Suppressor macrophage treated with lipopolysaccharide for 4 hours (primary cell): Measurements from ENCODE around the gene C5AR1.
"Not testable (repeated sequence)": the region's sequence is repeated elsewhere in the genome, so short reads cannot be mapped to it uniquely, and the experiment has no call there.

ENCODE experiments used
- DNase-seq: peaks from one replicate; pipeline ENCODE4 v3.0.0-alpha.2; 2020

The C5AR1 gene

DNA sequence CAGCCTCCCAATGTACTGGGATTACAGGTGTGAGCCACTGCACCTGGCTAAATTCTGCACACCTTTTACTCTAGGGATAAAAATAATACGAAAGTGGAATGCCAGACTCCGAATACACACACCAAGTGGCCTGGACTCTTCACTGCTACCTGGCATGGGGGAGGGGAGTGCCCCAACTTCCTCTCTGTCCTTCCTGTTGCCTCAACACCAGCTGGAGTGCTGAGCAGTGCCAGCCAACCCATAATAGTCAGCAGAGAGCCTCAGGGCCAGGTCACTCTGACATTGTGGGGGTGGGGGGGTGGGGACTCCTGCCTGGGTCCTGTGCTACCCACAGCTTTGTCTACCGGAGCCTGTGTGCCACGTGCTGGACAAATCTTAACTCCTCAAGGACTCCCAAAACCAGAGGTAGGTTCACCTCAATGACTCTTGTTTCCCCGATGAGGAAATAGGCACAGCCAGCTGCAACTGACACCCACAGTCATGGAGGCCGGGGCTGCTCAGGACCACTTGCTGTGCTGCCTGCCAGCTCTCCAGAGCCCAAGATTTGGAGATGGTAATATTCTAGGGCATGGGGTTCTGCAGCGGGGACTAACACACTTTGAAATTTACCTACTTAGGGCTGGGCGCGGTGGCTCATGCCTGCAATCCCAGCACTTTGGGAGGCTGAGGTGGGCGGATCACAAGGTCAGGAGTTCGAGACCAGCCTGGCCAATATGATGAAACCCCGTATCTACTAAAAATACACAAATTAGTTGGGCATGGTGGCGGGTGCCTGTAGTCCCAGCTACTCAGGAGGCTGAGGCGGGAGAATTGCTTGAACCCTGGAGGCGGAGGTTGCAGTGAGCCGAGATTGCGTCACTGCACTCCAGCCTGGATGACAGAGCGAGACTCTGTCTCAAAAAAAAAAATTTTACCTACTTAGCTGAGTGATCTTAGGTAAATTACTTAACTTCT, 27.4 kb downstream of the C5AR1 start:
- peak; percentile 66 for DNase-seq

DNA sequence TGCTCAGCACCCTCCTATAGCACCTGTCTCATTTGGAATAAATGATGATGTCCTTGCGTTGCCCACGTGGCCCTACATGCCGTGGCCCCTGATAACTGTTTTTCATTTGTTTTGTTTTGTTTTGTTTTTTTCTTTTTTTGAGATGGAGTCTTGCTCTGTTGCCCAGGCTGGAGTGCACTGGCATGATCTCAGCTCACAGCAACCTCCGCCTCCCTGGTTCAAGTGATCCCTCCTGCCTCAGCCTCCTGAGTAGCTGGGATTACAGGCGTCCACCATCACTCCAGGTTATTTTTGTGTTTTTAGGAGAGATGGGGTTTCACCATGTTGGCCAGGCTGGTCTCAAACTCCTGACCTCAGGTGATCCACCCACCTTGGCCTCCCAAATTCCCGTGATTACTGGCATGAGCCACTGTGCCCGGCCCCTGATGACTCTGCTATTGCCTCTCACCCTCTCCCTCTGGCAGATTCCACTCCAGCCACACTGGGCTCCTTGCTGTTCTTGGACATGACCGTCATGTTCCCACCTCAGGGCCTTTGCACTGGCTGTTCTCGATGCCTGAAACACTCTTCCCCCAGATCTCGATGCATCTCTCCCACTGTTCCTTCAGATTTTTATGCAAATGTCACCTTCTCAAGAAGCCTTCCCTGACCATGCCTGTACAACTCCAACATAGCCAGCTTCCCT, 29.7 kb downstream of the C5AR1 start:
- no peak for DNase-seq

DNA sequence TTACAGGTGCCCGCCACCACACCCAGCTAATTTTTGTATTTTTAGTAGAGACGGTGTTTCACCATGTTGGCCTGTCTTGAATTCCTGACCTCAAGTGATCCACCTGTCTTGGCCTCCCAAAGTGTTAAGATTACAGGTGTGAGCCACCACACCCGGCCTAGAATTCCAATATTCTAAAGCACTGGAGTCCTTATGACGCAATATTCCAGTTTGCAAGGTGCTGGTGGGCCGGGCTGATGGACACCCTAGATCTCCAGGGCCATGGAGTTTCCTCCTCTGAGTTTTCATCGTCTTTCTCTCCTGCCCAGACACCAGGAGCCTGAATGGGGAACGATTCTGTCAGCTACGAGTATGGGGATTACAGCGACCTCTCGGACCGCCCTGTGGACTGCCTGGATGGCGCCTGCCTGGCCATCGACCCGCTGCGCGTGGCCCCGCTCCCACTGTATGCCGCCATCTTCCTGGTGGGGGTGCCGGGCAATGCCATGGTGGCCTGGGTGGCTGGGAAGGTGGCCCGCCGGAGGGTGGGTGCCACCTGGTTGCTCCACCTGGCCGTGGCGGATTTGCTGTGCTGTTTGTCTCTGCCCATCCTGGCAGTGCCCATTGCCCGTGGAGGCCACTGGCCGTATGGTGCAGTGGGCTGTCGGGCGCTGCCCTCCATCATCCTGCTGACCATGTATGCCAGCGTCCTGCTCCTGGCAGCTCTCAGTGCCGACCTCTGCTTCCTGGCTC, 31.0 kb downstream of the C5AR1 start:
- no peak for DNase-seq

DNA sequence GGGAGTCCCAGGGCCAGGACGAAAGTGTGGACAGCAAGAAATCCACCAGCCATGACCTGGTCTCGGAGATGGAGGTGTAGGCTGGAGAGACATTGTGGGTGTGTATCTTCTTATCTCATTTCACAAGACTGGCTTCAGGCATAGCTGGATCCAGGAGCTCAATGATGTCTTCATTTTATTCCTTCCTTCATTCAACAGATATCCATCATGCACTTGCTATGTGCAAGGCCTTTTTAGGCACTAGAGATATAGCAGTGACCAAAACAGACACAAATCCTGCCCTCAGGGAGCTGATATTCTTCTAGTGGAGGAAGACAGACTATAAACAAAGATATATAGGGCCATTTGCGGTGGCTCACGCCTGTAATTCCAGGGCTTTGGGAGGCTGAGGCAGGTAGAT, 32.1 kb downstream of the C5AR1 start:
- no peak for DNase-seq

DNA sequence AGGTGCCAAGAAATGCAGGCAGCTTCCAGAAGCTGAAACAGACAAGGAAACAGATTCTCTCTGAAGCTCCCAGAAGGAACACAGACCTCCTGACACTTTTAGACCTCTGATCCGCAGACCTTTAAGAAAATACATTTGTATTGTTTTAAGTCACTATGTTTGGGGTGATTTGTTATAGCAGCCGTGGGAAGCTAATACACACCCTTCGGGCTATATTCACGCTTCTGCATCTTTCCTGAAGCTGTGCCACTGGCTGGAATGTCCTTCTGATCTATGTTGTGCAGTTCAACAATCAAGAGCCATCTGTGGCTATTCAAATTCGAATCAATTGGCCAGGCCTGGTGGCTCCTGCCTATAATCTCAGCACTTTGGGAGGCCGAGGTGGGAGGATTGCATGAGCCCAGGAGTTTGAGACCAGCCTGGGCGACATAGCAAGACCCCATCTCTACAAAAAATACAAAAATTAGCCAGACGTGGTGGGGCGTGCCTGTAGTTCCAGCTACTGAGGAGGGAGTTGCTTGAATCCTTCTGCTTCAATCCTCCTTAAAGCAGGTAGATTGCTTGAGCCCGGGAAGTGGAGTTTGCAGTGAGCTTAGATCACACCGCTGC, 33.6 kb downstream of the C5AR1 start:
- no peak for DNase-seq

DNA sequence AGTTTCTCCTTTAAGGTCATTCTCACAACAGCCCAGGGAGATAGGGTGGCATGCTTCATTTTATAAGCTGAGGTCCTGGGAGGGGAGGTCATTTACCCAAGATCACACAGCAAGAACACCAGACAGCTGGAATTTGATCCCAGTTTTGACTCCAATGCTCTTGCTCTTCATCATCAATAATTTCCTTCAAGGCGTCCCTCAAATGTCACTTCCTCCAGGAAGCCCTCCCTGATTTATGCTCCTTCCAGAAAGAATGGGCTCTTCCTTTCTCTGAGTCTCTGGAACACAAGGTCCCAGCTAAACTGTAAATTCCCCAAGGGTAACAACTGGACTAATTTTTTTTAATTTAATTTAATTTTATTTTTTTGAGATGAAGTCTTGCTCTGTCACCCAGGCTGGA, 34.8 kb downstream of the C5AR1 start:
- no peak for DNase-seq

- DNase-seq: not testable (repeated sequence)
Observed at GRCh38 chr19:47346024-47346423, 36.4 kb downstream of the C5AR1 start.

DNA sequence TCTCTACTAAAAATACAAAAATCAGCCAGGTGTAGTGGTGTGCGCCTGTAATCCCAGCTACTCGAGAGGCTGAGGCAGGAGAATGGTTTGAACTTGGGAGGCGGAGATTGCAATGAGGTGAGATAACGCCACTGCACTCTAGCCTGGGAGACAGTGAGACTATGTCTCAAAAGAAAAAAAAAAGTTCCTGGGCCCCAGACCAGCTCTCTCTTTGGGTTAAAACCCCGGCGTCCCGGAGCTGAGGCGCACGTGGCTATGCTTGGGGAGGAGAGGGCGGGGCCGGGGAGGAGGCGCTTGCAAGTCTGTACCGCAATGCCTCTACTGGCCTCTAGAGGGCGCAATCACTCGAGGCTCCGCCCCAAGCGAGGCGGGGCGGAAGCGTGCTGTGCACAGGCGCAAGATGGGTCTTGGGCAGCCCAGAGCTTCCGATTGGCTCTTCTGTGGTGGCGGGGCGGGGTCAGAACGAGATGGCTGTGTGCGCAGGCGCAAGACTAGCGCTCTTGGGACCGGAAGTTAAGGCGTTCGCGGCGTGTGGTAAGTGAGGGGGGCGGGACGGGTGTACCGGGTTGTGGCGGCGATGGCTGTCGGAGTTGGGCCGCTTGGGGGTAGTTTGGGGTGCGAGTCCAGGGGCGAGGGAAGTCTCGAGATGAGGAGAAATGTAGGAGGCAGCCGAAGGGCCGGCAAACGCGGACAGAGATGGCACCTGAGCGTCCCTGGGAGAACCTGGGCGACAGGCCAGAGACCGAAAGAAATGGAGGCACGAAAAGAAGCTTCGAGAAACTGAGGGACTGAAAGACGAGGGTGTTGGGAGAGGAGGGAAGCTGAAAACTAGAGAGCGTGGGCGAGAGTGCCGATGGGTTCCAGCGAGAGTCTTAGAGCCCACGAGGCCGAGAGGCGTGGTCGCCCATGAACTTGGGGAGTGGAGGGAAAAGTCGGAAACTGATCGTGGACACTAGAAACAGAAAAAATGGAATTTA, 39.4 kb downstream of the C5AR1 start, which contains the start of gene DHX34:
DHX34 (plus strand) TSS at position 497 of the 977 bp plus-strand sequence. CDS start 3,716 bp downstream, outside the sequence.
- DNase-seq: peak; percentile 100

DNA sequence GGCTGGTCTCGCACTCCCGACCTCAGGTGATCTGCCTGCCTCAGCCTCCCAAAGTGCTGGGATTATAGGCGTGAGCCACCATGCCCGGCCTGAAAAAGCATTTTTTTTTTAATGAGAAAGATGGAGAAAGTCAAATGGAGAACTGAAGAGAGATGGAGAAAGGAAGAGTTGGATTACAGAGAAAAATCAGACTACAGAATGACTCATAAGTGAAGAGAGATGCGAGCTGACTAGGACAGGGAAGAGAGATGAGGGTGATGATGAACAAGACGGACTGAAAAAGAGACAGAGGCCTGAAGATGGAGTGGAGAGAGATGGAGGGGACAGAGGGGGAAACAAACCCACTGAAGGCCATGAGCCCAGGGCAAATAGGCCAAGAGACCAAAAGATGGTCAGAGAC, 41.0 kb downstream of the C5AR1 start:
- peak; percentile 34 for DNase-seq

DNA sequence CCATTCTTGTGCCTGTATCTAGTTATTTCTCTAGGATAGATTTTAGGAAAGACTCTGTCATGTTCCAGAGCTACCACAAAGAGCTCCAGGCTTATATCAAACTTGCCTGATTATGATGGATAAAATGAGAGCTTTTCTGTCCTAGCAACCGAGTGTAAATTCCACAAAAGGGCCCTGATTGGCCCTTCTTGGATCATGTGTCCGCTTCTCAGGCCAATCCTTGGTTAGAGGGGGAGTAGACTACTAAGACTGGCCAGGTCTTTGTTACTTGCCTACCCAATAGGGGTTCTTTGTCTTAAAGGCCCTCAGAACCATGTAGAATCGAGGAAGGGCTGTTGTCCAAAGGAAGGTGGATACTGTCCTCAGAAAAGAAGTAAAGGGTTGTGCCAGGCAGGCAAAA, 41.9 kb downstream of the C5AR1 start:
- DNase-seq: peak; percentile 29

- DNase-seq: peak; percentile 33
Observed at GRCh38 chr19:47352095-47352494, 42.4 kb downstream of the C5AR1 start.

DNA sequence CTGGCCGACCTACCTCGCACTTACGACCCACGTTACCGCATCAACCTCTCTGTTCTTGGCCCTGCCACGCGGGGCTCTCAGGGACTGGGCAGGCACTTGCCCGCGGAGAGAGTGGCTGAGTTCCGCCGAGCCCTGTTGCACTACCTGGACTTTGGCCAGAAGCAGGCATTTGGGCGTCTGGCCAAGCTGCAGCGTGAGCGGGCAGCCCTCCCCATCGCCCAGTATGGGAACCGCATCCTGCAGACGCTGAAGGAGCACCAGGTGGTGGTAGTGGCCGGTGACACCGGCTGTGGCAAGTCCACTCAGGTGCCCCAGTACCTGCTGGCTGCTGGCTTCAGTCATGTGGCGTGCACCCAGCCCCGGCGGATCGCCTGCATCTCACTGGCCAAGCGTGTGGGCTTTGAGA, 43.6 kb downstream of the C5AR1 start:
- no peak for DNase-seq

DNA sequence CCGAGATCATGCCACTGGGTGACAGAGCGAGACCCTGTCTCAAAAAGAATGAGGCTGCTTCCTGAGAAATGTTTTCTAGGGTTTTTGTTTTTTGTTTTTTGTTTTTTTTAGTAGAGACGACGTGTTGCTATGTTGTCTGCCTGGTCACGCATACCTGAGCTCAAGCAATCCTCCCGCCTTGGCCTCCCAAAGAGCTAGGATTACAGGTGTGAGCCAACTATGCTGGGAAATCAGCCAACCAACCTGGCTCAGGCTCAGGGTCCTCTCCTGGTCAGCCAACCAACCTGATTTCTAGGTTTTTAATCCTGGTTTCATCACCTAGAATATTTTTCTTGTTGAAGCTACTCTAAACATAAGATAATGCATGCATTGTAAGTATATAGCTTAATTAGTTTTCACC, 47.2 kb downstream of the C5AR1 start:
- DNase-seq: no peak

GRCh38 chr19:47357788-47358680, 48.4 kb downstream of the C5AR1 start:
- DNase-seq: no peak

DNA sequence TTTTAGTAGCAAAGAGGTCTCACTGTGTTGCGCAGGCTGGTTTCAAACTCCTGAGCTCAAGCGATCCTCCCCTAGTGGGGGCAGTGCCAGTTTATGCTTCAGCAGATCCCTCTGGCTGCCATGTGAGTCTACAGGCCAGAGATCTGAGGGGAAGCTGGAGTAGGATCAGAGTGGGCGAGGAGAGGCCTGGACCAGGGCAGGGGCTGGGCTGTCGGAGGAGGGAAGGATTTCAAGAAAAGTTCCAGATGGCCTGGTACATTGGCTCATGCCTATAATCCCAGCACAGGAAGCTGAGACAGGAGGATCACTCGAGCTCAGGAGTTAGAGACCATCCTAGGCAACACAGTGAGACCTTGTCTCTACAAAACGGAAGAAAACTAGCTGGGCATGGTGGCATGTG, 49.3 kb downstream of the C5AR1 start:
- DNase-seq: no peak

GRCh38 chr19:47362321-47362720, 52.7 kb downstream of the C5AR1 start:
- no peak for DNase-seq

GRCh38 chr19:47363758-47364531, 54.3 kb downstream of the C5AR1 start:
- DNase-seq: peak; percentile 77

DNA sequence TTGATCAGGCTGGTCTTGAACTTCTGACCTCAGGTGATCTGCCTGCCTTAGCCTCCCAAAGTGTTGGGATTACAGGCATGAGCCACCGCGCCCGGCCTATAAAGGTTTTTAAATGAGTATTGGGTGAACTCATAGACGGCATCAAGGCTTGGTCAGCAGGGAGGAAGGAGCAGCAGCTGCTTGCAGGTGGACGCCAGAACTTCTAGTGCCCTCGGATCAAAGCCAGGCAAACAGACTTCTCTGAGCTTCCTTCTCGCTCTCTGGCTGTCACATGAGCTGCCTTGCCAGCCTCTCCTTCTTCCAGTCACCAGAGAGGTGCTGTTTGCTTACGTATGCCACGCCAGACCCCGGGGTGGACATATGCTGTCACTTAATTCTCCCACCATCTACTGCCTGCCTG, 55.8 kb downstream of the C5AR1 start:
- DNase-seq: not testable (repeated sequence)

- peak; percentile 88 for DNase-seq
Observed at GRCh38 chr19:47370045-47370611, 60.5 kb downstream of the C5AR1 start.
